Activated CD4-positive, alpha-beta T cell treated with anti-CD3 and anti-CD28 coated beads for 24 hours (primary cell): ENCODE measurements around the gene TRPM3.
"Not testable (repeated sequence)": the region's sequence is repeated elsewhere in the genome, so short reads cannot be mapped to it uniquely, and the experiment has no call there.

ENCODE experiments used
- DNase-seq, 2 donors: peaks; one replicate each; pipeline ENCODE4 v3.0.0-alpha.2; 2020; ENCODE audit warnings: low read depth in 2 of 2

TRPM3 gene

DNA sequence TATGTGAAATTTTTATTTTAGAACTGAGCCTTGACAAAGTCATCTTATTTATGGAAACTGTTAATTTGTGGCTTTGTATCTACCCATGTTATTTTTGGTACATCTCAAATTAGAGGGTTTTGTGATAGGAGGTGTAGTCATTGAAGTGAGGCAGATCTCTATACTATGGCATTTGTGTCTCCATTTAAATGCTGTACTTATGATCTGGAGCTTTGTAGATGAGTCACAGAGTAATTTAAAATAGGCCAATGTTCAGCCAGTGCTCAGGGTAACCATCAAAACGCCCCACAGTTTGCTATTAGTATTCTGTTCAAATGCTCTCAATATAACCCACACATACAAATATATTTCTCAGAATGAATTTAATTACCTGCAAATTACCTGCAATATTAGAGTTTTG is 355.5 kb downstream of the TRPM3 start:
- no peak for DNase-seq

GRCh38 chr9:70761139-70761670 is 360.2 kb downstream of the TRPM3 start:
- DNase-seq: no peak

- DNase-seq: no peak
Measured at GRCh38 chr9:70760228-70760627, 361.2 kb downstream of the TRPM3 start.

GRCh38 chr9:70753311-70753710 is 368.1 kb downstream of the TRPM3 start:
- DNase-seq: no peak

DNA sequence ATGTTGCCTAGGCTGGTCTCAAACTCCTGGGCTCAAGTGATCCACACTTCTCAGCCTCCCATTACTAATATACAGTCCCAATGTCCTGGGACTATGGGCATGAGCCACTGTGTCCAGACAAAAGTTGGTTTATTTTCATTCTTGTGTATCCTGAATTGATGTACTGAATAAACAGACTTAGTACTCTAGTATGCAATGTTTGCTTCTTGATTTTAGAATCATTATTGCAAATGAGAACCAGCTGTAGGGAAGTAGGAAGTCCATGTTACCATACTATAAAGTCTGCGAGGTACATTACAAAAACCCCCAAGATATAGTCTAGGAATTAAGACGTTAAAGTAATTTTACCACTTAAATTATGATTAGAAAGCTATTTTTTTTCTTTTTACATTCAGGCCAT is 372.4 kb downstream of the TRPM3 start:
- DNase-seq: no peak

DNA sequence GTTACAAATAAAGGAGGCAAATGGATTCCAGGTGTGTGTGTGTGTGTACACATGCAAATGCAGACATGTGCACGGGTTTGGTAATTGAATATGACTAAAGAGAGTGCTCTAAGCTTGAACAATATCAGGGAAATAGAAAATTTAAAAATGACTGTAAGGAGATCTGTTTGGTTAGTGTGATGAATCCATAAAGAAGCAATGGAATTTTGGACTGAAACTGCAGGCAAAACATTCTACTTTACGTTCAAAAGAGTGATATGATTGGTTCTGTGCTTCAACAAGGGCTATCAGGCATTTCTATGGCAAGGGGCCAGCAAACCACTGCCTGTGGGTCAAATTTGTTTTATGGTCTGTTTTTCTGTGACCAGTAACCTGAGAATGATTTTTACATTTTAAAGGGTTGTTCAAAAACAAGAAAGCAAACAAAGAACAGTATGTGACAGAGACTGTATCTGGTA is 374.1 kb downstream of the TRPM3 start:
- no peak for DNase-seq

GRCh38 chr9:70746760-70747159 is 374.7 kb downstream of the TRPM3 start:
- no peak for DNase-seq

- DNase-seq: no peak
Measured at GRCh38 chr9:70746316-70746715, 375.1 kb downstream of the TRPM3 start.

DNA sequence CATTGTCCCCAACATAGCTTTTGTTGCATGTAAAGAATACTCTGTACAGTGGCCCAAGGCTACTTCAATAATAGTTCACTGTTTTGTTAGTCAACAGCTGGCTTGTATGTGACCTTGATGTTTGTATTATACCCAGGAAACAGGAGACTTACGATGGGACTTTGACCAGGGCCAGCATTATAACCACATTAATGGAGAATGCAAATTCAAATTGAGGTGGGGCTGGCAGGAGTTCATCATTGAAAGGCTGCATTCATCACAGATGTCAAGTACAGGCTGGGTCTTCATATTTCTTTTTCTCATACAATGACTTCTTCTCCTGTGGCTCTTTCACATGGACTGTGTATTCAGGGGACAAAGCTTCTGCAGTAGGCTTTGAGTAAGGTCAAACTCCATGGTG is 396.6 kb downstream of the TRPM3 start:
- DNase-seq: not testable (repeated sequence)

- DNase-seq: not testable (repeated sequence)
Measured at GRCh38 chr9:70724025-70724424, 397.4 kb downstream of the TRPM3 start.

DNA sequence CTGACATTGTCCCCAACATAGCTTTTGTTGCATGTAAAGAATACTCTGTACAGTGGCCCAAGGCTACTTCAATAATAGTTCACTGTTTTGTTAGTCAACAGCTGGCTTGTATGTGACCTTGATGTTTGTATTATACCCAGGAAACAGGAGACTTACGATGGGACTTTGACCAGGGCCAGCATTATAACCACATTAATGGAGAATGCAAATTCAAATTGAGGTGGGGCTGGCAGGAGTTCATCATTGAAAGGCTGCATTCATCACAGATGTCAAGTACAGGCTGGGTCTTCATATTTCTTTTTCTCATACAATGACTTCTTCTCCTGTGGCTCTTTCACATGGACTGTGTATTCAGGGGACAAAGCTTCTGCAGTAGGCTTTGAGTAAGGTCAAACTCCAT is 414.6 kb downstream of the TRPM3 start:
- not testable (repeated sequence) for DNase-seq

GRCh38 chr9:70701163-70701562 is 420.3 kb downstream of the TRPM3 start:
- DNase-seq: no peak

DNA sequence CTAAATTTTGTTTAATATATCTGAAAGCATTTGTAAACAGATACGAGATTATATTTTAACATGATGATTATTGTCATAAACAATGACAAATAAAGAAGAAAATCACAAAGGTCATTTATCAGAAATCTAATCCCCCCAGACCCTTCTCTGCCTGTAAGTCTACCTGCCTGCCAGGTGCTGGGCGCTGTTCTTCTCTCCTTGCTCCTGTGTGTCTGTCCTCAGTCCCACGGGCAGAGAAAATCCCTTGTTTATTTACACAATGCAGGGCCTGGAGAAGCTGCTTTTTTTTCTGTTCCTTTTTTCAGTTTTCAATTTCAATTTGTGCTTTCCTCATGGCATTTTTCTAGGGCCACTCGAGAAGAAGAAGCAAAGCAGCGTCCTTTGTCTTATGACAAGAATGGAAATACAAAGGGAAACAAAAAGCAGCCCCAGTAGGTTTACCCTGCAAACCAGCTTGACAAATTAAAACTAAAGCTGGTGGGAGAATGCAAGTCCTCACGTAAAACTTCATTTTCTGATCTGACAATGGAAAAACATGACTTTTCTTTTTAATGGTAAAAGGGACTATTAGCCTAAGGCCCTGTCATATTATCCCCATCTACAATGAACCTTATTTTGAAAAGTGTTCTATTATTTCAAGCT is 424.6 kb downstream of the TRPM3 start:
- no peak for DNase-seq

DNA sequence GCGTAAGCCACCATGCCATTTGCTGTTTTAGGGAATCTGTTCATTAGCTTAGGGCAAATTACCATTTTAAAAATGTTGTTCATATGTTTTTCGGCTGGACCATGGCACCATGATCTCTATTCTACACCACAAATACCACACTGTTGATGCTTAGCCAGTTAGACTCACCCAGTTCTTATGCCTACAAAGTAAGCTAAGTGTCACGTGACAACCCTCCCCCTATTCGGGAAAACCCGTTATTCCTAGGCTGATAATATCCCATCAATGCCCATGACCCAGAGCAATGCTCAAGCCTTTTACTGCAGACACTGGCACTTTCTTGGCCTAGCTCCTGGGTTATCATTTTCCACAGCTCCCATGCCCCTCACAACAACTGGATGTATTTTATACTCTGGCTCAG is 426.7 kb downstream of the TRPM3 start:
- no peak for DNase-seq

GRCh38 chr9:70693186-70693585 is 428.2 kb downstream of the TRPM3 start:
- no peak for DNase-seq

DNA sequence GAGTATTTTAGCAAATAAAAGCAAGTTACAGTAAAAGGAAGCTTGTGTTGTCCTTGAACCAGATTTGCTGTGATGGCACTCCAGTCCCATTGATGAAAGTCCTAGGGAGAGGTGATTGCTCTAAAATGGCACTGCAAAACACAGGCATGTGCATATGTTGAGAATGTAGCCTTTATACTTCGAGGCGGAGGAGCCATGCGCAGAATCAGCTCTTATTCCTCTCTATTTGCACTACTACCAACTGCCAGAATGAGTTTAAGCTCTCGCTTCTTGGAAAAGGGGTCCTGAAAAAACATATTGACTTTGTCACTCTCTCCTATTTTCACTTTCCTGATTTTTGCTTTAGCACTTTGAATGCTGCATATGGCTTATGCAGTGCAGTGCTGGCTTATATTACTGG is 429.0 kb downstream of the TRPM3 start:
- no peak for DNase-seq

DNA sequence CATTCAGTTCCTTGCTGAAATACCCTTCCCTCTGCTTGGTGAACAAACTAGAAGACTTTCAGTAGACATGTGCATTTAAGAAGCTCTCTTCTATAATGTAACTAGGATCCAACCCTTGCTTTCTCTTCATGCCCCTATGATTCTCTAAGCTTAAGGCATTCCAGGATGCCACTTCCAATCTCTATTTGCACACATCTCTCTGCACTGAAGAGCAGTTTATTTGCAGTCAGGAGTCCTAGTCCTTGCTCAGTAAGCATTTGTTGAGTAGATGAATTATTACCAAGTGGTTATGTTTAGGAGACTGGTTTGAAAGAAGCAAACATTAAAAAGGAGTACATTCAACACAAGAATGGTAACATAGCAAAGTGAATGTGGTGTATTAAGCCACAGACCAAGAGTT is 432.7 kb downstream of the TRPM3 start:
- DNase-seq: no peak

DNA sequence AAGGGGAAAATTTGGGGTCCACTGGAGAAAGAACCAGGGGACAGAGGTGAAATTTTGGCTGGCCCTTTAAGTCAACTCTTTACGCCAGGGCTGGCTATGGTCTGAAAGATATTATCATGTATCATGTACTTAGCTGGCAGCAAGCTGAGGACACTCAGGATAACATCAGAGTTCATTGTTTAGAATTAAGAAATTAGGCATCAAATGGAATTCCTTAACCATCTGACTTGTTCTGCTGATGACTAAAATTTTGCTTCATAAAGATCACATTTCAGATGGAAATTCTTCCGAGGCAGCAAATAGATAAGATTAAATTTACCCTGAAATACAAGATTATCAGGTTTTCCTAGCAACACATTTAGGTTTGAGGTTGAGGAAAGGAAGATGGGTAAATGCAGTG is 437.6 kb downstream of the TRPM3 start:
- DNase-seq: no peak

DNA sequence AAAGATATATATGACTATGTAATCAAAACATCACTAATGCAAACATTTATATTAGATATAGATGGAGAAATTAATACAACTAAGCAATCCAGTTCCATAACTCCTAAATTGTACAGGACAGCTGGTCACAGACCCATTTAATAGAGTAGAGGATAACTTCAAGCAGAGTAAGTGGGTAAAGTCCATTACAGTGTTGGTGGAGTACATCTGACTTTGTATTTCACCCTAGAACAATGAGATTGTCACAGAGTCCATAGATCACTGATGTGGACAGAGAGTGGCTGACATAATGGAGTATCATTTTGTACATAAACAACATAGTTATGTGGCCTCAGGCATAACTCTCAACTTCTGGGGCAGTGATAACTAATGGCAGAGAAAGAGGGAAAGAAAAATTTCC is 439.1 kb downstream of the TRPM3 start:
- no peak for DNase-seq

- DNase-seq: no peak
Measured at GRCh38 chr9:70679845-70680244, 441.6 kb downstream of the TRPM3 start.

GRCh38 chr9:70678153-70678552 is 443.3 kb downstream of the TRPM3 start:
- DNase-seq: no peak

DNA sequence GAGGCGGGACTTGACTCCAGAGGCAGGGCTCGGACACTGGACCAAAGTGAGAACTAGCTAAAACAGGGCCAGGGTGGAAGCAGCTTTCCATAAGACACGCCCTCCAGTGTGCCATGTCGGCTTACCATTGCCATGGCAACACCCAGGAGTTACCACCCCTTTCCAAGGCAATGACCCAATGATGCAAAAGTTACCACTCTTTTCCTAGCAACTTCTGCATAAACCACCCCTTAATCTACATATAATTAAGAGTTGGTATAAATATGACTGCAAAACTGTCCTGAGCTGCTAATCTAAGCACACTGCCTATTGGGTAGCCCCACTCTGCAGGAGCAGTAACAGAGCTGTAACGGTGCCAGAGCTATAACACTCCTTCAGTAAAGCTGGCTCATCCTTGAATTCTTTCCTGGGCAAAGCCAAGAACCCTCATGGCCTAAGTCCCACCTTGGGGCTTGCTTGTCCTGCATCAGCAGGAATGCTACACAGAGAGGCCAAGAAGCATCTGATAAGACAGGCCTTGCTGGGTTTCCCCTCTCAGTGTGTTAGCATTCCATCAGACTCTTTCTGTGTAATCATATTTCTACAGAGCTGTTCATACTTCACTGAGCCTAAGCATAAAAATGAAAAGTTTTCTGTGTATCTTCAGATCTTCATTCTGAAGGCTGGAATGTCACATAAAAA is 444.2 kb downstream of the TRPM3 start:
- no peak for DNase-seq

DNA sequence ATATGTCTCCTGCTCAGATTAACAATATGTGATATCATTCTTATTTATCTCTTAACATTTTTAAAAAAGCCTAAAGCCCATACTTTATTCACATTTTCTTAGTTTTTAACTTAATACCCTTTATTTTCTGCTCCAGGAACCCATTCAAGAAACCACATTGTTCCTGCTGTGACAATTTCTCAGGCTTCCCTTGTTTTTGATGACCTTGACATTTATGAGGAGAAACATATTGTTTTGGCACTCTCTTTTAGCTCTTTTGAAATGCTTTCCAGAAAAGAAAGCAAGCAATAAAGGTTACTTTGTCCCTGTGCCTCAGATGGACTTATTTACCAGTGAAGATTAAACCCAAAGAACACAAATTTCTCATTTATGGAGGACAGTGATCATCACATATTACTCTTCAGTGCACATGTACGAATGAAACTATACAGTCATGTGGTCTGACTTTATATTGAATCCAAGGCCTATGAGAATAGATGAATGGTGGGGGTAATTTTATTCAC is 445.5 kb downstream of the TRPM3 start:
- no peak for DNase-seq
